T-helper 17 cell (primary cell): ENCODE measurements around the gene EIF2B2. TPM values are rescaled to one million over a fixed set of nuclear protein-coding genes. Genes with fewer than 3 reads are reported as not detected.
A peak's percentile ranks its signal among the peaks of the same experiment; 100 is the strongest.

ENCODE experiments used
- ATAC-seq: fragments of 150-1000 bp; cut with Tn5 transposase; 2 replicates; pipeline ENCODE4 v1.10.0; 2021; ENCODE audit warnings: mild to moderate bottlenecking, moderate library complexity
- DNase-seq, 3 donors: peaks; one replicate each; pipeline versions ENCODE4 v3.0.0 to v3.0.0-alpha.2; 2020 to 2021
- H3K9me3 ChIP-seq: one replicate; pipeline ENCODE4 v1.7.0; 2013; ENCODE audit warnings: low read length, mild to moderate bottlenecking; ENCODE audit not compliant: control insufficient read depth, poor library complexity, severe bottlenecking
- H3K27ac Mint-ChIP-seq: one replicate; pipeline ENCODE4 v1.8.0; 2022; ENCODE audit warnings: mild to moderate bottlenecking, moderate library complexity, mixed read lengths
- H3K27me3 Mint-ChIP-seq: one replicate; pipeline ENCODE4 v1.8.0; 2022; ENCODE audit warnings: mixed read lengths
- H3K36me3 Mint-ChIP-seq: one replicate; pipeline ENCODE4 v1.8.0; 2022; ENCODE audit warnings: low read depth, mixed read lengths
- H3K4me1 Mint-ChIP-seq: one replicate; pipeline ENCODE4 v1.8.0; 2022; ENCODE audit warnings: mild to moderate bottlenecking, mixed read lengths
- H3K4me3 Mint-ChIP-seq: one replicate; pipeline ENCODE4 v1.8.0; 2022; ENCODE audit warnings: mild to moderate bottlenecking, moderate library complexity, mixed read lengths
- total RNA-seq, 4 donors: library from RNA in 2 of 4; stranded (reverse) in 2 of 4; gene quantifications; one replicate each; pipeline ENCODE4 v1.2.3 and lab custom pipeline; 2022 to 2026

The EIF2B2 gene
- total RNA-seq, 2 donors from 2014 or later, result 22.9 to 25.9 TPM

- H3K27ac Mint-ChIP-seq, result no peak overlapping the region
These were observed 39.5 kb upstream of the EIF2B2 start for GRCh38 chr14:74963178-74963704.

GRCh38 chr14:74963705-74964271, 38.9 kb upstream of the EIF2B2 start:
- Mint-ChIP-seq H3K4me1 (peaks cover 8% of the 10 kb centered on the region), H3K36me3 (peaks cover 4% of the 10 kb centered on the region), H3K27me3 (peaks cover 23% of the 10 kb centered on the region), H3K4me3 (no peak overlapping the region), H3K27ac (no peak overlapping the region)
- no peak for ATAC-seq
- H3K9me3 ChIP-seq, result no peaks in the 10 kb centered on the region
- DNase-seq, result no peak

More at GRCh38 chr14:74963178-74963704, 39.5 kb upstream of the EIF2B2 start:
- Mint-ChIP-seq H3K27me3 (peaks cover 23% of the 10 kb centered on the region), H3K36me3 (peaks cover 4% of the 10 kb centered on the region), H3K4me1 (peaks cover 8% of the 10 kb centered on the region), H3K4me3 (no peak overlapping the region)
- no peak for DNase-seq
- no peak for ATAC-seq
- no peaks in the 10 kb centered on the region for H3K9me3 ChIP-seq

GRCh38 chr14:74964787-74965485, 37.8 kb upstream of the EIF2B2 start:
- H3K4me3 Mint-ChIP-seq, result no peak overlapping the region
- no peak for ATAC-seq
- no peak for DNase-seq
- peaks cover 8% of the 10 kb centered on the region for H3K4me1 Mint-ChIP-seq
- H3K27me3 Mint-ChIP-seq, result peaks cover 23% of the 10 kb centered on the region
- H3K27ac Mint-ChIP-seq, result no peak overlapping the region
- H3K36me3 Mint-ChIP-seq, result peaks cover 4% of the 10 kb centered on the region
- no peaks in the 10 kb centered on the region for H3K9me3 ChIP-seq

- H3K27ac Mint-ChIP-seq, result peak overlapping the region; percentile 34
These were observed 37.1 kb upstream of the EIF2B2 start for GRCh38 chr14:74965486-74966153.

GRCh38 chr14:74968811-74969210, 33.9 kb upstream of the EIF2B2 start:
- no peak overlapping the region for H3K27ac Mint-ChIP-seq
- peaks cover 4% of the 10 kb centered on the region for H3K27me3 Mint-ChIP-seq
- peaks cover 10% of the 10 kb centered on the region for H3K4me1 Mint-ChIP-seq
- ATAC-seq (no peak), DNase-seq (no peak)
- H3K9me3 ChIP-seq, result no peaks in the 10 kb centered on the region
- no peak overlapping the region for H3K4me3 Mint-ChIP-seq
- H3K36me3 Mint-ChIP-seq, result peaks cover 4% of the 10 kb centered on the region

More at GRCh38 chr14:74965486-74966153, 37.1 kb upstream of the EIF2B2 start:
- Mint-ChIP-seq H3K36me3 (peaks cover 4% of the 10 kb centered on the region), H3K4me3 (no peak overlapping the region), H3K4me1 (peaks cover 8% of the 10 kb centered on the region), H3K27me3 (peaks cover 23% of the 10 kb centered on the region)
- ATAC-seq, result no peak
- no peaks in the 10 kb centered on the region for H3K9me3 ChIP-seq
- DNase-seq, result no peak

GRCh38 chr14:74973003-74973653, 29.6 kb upstream of the EIF2B2 start:
- no peaks in the 10 kb centered on the region for H3K27me3 Mint-ChIP-seq
- ATAC-seq (no peak), DNase-seq (no peak)
- H3K36me3 Mint-ChIP-seq, result no peaks in the 10 kb centered on the region
- H3K9me3 ChIP-seq, result no peaks in the 10 kb centered on the region
- no peak overlapping the region for H3K27ac Mint-ChIP-seq
- H3K4me1 Mint-ChIP-seq, result peaks cover 8% of the 10 kb centered on the region
- no peak overlapping the region for H3K4me3 Mint-ChIP-seq

- Mint-ChIP-seq H3K4me1 (peaks cover 9% of the 10 kb centered on the region), H3K4me3 (no peak overlapping the region), H3K36me3 (no peaks in the 10 kb centered on the region), H3K27ac (no peak overlapping the region), H3K27me3 (no peaks in the 10 kb centered on the region)
- ATAC-seq, result no peak
- DNase-seq, result no peak
- no peaks in the 10 kb centered on the region for H3K9me3 ChIP-seq
These were observed 28.8 kb upstream of the EIF2B2 start for GRCh38 chr14:74973905-74974363.

- ATAC-seq (no peak), DNase-seq (no peak)
- H3K9me3 ChIP-seq, result no peaks in the 10 kb centered on the region
- H3K4me1 Mint-ChIP-seq, result peaks cover 10% of the 10 kb centered on the region
- peak overlapping the region; percentile 29 for H3K27ac Mint-ChIP-seq
- no peak overlapping the region for H3K4me3 Mint-ChIP-seq
- no peaks in the 10 kb centered on the region for H3K27me3 Mint-ChIP-seq
- no peaks in the 10 kb centered on the region for H3K36me3 Mint-ChIP-seq
These were observed 28.2 kb upstream of the EIF2B2 start for GRCh38 chr14:74974364-74975058.

GRCh38 chr14:74975059-74975810, 27.5 kb upstream of the EIF2B2 start:
- H3K4me1 Mint-ChIP-seq, result peaks cover 10% of the 10 kb centered on the region
- H3K27ac Mint-ChIP-seq, result peak overlapping the region; percentile 21
- H3K36me3 Mint-ChIP-seq, result no peaks in the 10 kb centered on the region
- ATAC-seq (no peak), DNase-seq (no peak)
- no peaks in the 10 kb centered on the region for H3K27me3 Mint-ChIP-seq
- H3K4me3 Mint-ChIP-seq, result no peak overlapping the region
- no peaks in the 10 kb centered on the region for H3K9me3 ChIP-seq

GRCh38 chr14:74976264-74977113, 26.2 kb upstream of the EIF2B2 start:
- no peak for DNase-seq
- no peaks in the 10 kb centered on the region for H3K9me3 ChIP-seq
- ATAC-seq, result no peak
- peaks cover 10% of the 10 kb centered on the region for H3K4me1 Mint-ChIP-seq
- no peaks in the 10 kb centered on the region for H3K27me3 Mint-ChIP-seq
- H3K4me3 Mint-ChIP-seq, result peak overlapping the region; percentile 31
- H3K36me3 Mint-ChIP-seq, result no peaks in the 10 kb centered on the region
- peak overlapping the region; percentile 72 for H3K27ac Mint-ChIP-seq

- Mint-ChIP-seq H3K4me3 (no peak overlapping the region), H3K27me3 (peaks cover 6% of the 10 kb centered on the region), H3K36me3 (no peaks in the 10 kb centered on the region), H3K4me1 (peaks cover 7% of the 10 kb centered on the region), H3K27ac (peak overlapping the region; percentile 72)
- H3K9me3 ChIP-seq, result no peaks in the 10 kb centered on the region
- DNase-seq, result no peak
- ATAC-seq, result no peak
These were observed 25.4 kb upstream of the EIF2B2 start for GRCh38 chr14:74977164-74977900.
